HG02840 (cell line): ENCODE results near the gene RASEF.
"Not testable (repeated sequence)": the region's sequence is repeated elsewhere in the genome, so short reads cannot be mapped to it uniquely, and the experiment has no call there.

ENCODE experiments used
- ATAC-seq: cut with Tn5 transposase; IDR thresholded peaks from one replicate; pipeline ENCODE4 v1.9.1; 2021; ENCODE audit warnings: mild to moderate bottlenecking, moderate library complexity, moderate number of reproducible peaks; ENCODE audit not compliant: unreplicated experiment, low FRiP score

Gene RASEF

DNA sequence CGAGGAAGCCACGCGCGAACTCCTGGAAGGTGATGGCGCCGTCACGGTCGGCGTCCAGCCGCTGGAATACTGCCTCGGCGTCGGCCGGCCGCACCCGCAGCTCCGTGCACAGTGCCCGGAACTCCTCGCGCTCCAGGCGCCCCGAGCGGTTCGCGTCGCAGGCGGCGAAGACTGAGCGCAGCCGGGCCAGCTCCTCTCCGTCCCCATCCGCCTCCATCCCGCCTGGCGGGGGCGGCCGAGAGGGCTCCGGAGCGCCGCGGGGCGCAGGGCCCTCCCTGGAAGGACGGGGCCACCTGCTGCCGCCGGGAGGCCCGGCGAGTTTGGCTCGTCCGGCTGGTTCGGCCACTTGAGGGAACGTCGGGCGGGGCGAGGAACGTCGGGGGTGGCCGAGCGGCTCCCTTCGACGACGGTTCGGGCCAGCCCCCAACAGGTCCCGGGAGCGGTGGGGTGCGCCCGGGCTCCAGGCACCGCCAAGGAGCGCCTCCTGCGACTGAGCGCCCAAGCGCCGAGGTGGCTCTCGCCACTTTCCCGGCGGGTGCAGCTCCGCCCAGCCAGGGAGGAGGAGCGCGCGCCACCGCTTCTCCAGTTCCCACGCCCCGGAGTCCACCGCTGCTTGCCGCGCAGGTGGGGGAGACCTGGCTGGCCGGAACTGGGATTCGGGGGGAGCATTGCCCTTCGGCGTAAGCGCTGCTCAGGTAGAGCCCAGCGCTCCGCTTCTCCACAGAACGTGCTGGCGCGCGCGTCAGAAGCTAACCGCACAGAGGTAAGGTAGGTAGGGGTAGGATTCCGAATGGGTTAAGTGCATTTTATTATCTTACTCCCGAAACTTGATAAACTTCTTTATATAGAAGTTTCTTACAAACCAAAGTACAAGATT is at the start of gene RASEF:
Gene RASEF, minus strand, starts transcription at position 492 of the 877 bp plus-strand sequence. Its CDS starts 275 bp downstream, at position 217.
- no peak for ATAC-seq

DNA sequence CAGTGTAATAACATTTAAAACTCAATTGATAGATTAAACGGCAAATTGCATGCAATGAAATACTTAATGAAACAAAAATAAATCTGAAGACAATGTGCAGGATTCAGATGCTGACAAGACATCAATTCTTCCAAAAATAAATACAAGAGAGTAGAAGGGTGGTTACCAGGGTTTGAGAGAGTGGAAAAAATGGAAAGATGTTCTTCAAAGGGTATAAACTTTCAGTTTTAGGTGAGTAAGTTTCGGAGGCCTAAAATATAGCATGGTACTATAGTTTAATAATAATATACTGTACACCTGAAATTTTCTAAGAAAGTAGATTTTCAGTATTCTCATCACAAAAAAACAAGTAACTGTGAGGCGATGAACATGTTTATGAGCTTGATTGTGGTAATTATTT is 48.2 kb upstream of the RASEF start:
- no peak for ATAC-seq

DNA sequence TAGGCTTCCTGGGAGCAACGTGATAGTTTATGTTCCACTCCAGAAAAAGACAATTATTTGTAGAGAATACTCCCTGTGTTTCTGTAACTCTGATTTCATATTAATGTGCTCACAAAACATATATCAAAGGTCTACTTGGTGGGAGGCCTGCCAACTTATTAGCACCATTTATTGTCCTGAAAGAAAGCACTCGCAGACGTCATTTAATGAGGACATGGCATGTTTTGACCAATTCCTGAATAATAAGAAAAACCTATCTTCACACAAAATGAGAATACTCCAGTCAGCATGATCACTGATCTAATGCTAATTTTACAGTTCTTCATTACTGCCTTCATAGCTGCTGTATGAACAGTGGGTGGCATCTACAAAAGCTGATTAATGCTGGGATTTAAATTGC is 46.4 kb upstream of the RASEF start:
- no peak for ATAC-seq

GRCh38 chr9:83108208-83108607 is 45.3 kb upstream of the RASEF start:
- ATAC-seq = no peak

- no peak for ATAC-seq
These were observed 43.8 kb upstream of the RASEF start for GRCh38 chr9:83106772-83107171.

- ATAC-seq = no peak
These were observed 43.3 kb upstream of the RASEF start for GRCh38 chr9:83106263-83106662.

DNA sequence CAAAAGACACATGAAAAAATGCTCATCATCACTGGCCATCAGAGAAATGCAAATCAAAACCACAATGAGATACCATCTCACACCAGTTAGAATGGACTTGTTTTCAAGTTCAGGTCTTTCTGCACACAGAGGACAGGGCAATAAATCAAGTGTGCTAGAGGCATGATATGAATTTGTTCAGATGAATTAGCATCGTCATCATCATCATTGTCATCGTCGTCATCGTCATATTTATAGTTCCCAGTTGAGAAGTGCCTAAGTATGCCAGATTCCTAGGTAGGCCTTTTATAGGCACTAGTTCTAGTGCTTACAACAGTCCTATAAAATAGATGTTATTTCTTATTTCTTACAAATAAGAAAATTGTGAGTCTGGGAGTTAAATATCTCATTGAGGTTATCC is 34.7 kb upstream of the RASEF start:
- ATAC-seq = no peak

GRCh38 chr9:83093311-83093710 is 30.4 kb upstream of the RASEF start:
- not testable (repeated sequence) for ATAC-seq

GRCh38 chr9:83081846-83082245 is 18.9 kb upstream of the RASEF start:
- ATAC-seq = no peak

DNA sequence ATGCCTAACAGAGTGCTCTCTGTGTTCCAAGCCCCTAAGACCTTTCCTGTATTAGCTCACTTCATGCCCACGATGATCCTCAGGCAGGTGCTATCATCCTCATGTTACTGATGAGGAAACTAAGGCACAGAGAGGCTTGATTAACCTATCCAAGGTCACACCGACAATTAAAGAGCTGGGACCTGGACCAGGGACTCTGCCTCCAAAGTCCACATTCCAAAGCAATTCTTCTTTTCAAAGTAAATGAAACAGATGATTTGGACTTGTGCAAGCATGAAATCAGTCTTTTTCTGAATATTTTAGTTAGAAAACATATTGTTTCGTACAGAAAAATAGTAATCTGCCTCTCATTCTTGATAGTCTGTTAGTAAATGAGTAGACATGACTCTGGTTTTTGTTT is 18.1 kb upstream of the RASEF start:
- no peak for ATAC-seq

DNA sequence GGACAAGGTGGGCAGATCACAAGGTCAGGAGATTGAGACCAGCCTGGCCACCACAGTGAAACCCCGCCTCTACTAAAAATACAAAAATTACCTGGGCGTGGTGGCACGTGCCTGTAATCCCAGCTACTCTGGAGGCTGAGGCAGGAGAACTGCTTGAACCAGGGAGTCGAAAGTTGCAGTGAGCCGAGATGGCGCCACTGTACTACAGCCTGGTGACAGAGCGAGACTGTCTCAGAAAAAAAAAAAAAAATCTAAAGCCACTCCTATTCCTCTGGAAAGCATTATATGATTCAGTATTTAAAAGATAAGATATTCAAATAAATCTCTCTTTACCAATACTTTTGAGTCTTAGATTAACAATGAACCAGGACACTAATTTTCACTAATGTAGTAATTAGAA is 13.0 kb upstream of the RASEF start:
- not testable (repeated sequence) for ATAC-seq

DNA sequence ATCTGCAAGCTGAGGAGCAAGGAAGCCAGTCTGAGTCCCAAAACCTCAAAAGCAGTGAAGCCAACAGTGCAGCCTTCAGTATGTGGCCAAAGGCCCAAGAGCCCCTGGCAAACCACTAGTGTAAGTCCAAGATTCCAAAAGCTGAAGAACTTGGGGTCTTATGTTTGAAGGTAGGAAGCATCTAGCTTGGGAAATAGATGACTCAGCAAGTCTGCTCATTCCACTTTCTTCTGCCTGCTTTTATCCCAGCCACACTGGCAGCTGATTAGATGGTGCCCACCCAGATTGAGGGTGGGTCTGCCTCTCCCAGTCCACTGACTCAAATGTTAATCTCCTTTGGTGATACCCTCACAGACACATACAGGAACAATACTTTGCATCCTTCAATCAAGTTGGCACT is 9.6 kb upstream of the RASEF start:
- not testable (repeated sequence) for ATAC-seq

GRCh38 chr9:83071626-83072025 is 8.7 kb upstream of the RASEF start:
- no peak for ATAC-seq

DNA sequence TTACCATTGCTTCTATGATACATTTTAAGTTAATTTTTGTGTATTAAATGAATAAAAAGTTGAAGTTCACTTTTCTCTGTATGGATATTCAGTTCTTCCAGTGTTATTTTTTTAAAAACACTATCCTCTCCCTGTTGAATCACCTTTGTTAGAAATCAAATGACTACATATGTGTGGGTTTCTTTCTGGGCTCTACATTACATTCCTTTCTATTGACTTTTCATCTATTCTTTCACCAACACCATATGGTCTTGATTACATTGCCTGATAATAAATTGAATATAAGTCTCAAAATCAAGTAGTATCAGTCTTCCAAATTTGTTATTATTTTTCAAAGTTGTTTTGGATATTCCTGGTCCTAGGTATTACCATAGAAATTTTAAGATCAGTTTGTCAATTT is 7.3 kb upstream of the RASEF start:
- ATAC-seq = no peak

- ATAC-seq = no peak
These were observed 6.7 kb upstream of the RASEF start for GRCh38 chr9:83069651-83070050.

DNA sequence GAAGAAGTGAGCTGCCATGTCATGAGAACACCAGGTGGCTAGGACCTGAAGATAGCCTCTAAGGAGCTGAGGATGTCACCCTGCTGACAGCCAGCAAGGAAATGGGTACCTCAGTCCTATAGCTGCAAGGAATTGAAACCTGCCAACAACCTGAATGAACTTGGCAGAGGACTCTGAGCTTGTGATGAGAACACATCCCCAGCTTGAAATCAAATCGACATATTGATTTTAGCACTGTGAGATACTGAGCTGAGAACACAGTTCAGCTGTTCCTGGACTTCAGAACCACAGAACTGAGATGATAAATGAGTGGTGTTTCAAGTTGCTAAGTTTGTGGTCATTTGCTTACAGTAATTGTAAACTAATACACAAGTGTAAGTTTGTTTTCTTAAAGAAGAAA is 5.5 kb upstream of the RASEF start:
- ATAC-seq = no peak

DNA sequence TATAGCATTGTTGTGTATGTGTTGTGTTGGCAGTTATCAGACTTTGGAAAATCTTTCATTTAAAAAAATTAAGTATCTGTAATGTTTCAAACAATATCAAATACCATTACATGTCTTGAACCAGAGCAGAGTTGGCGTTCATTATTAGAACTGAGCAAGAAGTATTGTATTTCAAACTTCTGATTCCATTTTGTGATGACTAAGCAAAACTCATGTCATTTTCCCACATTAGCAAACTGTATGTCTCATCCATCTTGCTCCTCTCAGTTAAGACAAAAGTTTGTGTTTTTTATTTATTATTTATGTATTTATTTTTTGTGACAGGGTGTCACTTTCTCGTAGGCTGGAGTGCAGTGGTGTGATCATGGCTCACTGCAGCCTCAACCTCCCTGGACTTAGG is 4.6 kb upstream of the RASEF start:
- no peak for ATAC-seq

DNA sequence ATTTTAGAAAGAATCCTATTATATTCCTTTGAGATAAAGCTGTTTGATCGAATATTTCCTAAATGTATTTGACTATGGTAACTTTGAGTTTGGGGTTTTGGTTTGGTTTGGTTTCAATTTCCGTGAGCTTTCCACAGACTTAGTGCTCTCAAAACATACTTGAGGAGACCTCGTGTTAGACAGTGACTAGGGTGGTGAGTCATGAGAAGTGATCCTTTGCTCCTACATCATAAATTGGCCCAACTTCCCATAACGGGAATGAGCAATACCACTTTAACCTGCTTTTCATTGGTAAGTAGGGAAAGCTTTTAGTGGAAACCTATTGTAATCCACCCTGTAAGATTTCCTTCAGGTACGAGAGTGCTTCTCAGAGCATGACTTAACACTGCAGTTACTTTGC is 3.8 kb upstream of the RASEF start:
- no peak for ATAC-seq

DNA sequence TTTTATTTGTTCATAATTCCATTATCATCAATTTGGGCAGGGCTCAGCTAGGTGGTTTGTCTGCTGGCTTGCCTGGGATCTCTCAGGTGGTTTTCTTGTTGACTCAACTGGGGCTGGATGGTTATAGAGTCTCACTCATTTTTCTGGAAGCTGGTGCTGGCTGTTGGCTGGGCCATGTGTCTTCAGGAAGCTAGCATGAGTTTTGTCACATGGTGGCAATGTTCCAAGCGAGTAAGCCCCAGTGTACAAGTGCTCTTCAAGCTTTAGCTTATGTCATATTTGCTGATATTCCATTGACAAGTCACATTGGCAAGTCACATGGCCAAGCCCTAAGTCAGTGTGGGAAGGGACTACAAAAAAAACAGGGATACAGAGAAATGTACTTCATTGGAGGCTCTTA is 2.3 kb upstream of the RASEF start:
- no peak for ATAC-seq

DNA sequence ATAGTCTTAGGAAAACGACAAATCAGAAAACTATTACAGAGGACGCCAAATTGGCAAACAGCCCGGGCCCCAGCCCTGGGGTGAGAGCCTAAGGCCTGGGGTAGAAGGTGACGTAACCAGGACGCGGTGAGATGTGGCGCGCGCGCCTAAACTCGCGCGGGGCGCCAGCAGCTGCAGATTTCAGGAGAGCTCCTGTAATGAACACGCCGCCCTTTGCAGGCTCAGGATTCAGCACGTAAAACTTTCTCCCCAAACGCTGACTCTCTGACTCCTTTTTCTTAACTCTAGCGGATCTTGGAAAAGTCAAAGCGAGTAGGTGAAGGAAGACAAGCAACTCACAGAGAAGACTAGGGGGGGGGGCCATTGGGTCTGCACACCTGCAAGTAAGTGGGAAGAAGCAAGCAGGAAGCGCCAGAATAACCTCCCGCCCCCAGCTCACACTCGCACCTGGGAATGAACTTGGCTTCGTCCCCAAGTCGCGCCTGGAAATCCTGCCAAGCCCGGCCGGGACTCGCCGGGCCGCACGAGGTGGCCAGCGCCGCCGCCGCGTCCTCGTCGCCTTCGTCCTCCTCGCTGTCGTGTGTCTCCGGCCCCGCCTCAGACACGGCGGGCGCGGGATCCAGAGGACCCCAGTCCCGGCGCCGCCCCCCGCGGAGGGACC is 822 bp downstream of the RASEF start:
- no peak for ATAC-seq

DNA sequence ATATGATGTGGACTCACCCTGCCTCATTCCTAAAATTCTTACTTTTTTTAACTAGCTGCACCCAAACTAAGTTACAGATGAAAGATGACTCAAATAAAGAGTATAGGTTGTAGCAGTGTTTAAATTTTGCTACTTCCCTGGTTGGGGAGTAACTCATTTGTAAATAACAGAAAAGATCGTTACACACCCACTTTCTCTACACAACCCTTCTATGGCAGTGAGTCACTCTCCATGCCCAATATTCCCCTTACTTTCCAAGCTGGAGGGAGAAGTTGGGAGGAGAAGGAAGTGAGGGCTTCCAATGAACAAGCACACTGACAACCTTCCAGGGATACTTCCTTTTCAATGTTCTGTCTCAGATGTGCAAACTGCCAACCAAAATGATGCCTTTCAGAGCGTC is 1.9 kb downstream of the RASEF start:
- ATAC-seq = no peak

DNA sequence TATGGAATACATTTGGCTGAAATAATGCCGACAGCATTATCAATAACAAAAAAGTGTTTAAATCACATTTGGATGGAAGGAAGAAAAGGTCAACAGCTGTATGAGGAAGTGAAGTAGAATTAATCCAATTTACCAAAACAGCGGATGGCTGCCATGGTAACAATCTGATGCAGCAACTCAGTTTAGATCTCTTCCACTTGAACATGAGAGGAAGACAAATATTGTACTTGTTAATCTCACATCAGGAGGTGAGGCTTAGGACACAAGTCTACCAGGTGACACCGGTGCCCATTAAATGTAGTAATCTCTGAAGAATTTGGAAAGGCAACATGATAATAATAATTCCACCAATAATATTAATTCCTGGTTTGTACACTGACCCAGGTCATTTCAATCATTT is 2.4 kb downstream of the RASEF start:
- no peak for ATAC-seq
